ENCODE measurements around the gene RABGAP1L.

The RABGAP1L gene

GRCh38 chr1:174935961-174936727 lies 776.8 kb downstream of the RABGAP1L start:
- DNase-seq (ENCODE audit: low spot score) = no peak

DNA sequence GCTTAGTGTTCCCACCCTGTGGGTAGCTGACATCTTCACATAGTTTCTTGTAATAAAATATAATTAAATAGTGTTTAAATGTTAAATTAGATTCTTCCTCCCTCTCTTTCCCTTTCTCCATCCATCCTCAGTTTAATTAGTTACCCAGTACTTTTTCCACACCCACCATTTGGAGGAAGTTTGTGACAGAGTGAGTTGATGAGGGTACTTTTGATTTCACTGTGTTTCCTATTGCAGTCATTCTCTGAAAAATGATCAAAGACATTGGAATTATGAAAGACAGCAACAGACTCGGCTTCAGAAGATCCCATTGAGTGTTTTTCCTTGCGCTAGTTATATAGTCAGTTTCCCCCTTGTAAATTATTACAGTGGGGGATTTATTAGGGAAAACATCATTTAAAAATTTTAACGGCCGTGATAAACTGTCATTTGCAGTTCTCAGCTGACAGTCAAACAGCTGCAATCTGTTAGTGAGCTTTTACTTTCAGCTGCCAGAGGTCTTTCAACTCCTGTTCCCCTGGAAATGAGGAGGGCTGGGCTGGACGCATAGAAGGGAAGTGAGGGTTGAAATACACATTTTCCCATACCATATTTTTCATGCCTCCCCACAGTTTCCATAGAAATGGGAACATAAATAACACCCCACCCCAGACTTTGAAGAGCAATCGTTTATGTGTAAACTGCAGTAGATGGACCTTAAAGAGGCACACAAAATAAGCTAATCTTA lies 779.1 kb downstream of the RABGAP1L start:
- DNase-seq (ENCODE audit: low spot score) = peak; percentile 58

DNA sequence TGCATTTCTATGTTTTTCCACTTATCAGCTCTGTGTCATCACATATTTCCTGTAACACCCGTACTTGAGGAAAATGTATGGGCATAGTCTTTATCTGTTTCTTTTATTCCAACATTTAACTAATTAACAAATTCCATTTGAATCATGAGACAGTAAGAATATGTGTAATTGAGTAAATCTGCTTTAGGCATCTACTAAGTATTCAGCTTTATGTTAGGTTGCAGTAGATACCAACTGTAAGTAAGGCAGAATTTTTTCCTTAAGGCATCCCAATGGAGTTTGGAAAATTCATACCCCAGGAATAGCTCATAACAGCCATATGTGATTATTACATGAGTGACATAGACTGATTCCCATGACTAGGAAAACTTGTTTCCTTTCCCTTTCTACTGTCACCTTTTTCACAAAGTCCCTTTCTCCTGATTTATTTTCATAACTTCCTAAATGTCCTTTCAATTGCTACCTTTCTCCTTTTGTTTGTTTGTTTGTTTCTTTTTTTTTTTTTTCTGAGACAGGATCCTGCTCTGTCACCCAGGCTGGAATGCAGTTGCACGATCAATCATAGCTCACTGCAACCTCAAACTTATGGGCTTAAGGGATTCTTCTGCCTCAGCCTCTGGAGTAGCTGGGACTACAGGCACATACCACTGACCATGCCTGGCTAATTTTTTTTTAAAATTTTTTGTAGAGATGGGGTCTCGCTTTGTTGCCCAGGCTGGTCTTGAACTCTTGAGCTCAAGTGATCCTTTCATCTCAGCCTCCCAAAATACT lies 780.6 kb downstream of the RABGAP1L start:
- DNase-seq (ENCODE audit: low spot score) = no peak

GRCh38 chr1:174940646-174941175 lies 781.4 kb downstream of the RABGAP1L start:
- no peak for DNase-seq (ENCODE audit: low spot score)

DNA sequence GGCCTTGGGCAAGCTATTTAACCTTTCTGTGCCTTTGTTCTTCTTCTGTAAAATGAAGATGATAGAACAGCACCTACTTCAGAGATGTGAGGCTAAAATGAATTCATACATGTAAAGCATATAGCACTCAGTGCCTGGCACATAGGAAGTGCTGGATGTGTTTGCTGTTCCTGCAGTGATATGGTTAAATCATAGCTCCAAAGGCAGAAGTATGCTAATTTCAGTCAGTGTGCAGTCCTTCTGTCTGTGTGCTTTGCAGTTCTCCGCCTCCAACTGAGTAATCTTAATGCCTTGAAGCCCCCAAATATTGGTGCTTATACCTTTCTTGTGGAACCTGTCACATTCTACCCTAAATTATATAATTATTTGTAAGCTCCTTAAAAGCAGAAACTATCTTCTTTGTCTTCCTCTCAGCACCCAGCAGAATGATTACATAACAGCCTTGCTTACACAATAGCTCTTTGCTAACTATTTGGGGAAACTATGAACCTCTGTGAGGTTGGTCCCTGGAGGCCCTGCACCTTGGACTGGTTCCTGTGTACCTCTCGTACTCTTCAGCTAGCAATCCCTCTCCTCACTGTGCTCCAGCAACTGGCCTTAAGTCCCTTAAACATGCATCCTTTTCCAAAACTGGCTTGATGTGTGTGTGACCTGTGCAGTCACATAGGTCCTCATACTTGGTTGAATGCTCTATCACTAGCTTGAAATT lies 783.4 kb downstream of the RABGAP1L start:
- DNase-seq (ENCODE audit: low spot score) = peak; percentile 43

DNA sequence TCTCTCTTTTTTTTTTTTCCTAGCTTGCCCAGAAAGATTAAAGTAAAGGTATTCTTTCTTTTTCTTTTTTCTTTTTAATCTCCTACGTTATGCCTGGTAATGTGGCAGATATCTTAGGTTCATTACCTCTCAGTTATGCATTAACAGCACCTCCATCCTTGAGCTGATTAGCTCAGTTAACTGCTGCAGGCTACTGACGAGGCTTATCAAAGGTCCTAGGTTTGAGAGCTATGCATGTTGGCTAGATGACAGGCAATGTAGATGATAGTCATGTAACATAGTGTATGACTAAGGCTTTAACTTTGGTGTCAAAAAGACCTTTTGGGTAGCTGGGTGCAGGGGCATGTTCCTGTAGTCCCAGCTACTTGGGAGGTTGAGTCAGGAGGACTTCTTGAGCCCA lies 786.7 kb downstream of the RABGAP1L start:
- no peak for DNase-seq (ENCODE audit: low spot score)

DNA sequence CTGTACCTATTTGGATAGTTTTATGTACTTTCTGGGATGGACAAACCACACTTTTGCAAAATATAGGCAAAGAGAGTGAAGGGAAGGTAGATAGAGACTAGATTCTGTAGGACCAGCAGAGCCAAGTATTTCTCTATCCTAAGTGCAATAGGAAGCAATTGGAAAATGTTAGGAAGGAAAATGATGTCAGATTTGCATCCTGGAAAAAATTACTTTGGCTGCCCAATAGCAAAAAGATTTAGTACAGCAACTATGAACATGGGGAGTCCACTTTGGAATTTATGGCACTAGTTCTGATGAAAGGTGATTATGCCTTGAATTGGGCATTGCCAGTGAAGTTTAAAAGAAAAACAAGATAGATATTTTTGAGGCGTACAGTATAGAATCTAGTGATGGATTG lies 789.7 kb downstream of the RABGAP1L start:
- no peak for DNase-seq (ENCODE audit: low spot score)

- no peak for DNase-seq (ENCODE audit: low spot score)
Measured at GRCh38 chr1:174949645-174950044, 790.3 kb downstream of the RABGAP1L start.

DNA sequence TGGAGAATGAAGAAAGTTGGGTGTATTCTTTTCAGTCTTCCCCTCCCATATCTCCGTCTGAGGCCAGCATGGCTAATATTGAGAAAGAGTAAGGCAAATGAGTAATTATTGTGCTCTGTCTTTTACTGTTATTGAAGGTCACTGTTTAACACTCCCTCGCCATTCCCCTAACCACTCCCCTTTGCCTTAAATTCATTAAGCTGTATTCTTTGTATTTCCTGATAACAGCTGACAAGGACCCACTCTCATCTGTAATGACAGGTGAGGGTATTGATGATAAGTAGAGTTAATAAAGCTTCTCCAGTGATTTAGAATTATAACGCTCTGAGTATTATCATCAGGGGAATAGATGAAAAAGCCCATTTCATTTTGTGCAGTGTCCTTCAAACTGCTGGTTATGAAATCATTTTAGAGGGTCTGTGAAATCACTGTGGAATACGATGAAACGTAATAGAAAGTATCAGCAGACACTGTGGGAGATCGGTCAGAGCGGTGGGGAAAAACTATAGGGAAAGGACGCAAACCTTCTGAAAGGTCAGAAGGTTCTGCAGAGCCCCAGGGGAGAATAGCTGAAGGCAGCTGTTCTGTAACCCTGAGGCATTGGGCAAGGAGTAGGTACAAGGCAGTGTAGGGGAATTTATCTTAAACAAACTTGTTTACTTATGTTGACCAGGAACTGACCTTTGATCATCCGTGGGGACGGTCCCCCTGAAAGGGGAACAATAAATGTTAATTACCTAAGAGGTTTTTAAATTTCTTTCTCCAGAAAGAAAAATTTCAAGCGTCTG lies 794.2 kb downstream of the RABGAP1L start:
- DNase-seq (ENCODE audit: low spot score) = peak; percentile 59

DNA sequence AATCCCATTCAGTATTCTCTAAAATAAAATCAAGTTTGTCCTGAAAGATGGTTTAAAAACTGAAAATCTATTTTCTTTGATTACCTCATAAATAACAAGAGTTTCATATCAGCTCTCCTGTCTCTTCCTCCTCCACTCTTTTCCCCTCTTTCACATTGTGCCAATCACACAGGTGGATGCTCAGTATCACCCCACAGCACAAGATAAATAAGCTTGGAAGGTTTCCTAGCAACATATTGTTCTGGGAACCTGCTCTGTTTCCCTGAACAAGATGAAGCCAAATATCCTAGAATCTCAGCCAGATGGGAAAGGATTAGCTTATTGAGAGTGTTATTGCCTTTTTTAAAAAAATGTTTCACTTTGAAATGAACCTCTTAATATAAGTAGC lies 794.7 kb downstream of the RABGAP1L start:
- peak; percentile 61 for DNase-seq (ENCODE audit: low spot score)

- peak; percentile 80 for DNase-seq (ENCODE audit: low spot score)
Measured at GRCh38 chr1:174954671-174955669, 795.6 kb downstream of the RABGAP1L start.

- DNase-seq (ENCODE audit: low spot score) = peak; percentile 75
Measured at GRCh38 chr1:174956086-174956485, 796.8 kb downstream of the RABGAP1L start.

- peak; percentile 53 for DNase-seq (ENCODE audit: low spot score)
Measured at GRCh38 chr1:174956976-174957375, 797.7 kb downstream of the RABGAP1L start.

DNA sequence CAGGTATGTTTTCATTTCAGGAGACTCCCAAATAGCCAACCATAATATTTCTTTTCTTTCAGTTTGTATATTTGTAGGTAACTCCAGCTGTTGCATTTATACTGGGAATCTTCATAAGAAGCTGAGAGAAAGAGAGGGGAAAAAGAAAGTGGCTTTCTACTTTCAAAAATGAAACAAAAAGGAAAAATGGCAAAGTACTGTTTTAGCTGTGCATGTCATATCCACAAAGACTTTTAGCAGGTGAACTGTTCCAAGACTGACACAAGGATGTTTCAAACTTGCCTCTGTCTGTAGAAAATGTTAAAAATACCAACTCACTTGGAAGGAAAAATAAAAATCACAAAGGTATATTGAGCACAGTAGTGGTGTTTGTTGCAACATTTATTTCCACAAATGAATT lies 798.5 kb downstream of the RABGAP1L start:
- peak; percentile 33 for DNase-seq (ENCODE audit: low spot score)

DNA sequence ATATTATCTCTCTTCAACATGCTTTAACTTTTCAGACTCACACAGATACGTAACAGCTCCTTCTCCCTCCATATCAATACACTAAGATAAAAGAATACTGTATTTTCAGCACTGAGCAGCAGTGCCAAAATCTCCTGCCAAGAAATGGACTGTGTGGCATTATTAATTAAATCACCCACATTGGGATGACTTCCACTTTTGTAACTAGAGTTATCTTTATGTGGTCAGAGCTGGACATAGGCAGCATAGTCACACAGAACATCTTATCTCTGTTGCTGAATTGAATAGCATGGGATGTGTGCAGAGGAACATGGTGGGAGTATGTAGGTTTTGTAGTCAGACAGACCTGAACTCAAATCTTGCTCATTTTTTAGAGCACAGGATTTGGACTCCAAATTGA lies 799.1 kb downstream of the RABGAP1L start:
- DNase-seq (ENCODE audit: low spot score) = no peak

DNA sequence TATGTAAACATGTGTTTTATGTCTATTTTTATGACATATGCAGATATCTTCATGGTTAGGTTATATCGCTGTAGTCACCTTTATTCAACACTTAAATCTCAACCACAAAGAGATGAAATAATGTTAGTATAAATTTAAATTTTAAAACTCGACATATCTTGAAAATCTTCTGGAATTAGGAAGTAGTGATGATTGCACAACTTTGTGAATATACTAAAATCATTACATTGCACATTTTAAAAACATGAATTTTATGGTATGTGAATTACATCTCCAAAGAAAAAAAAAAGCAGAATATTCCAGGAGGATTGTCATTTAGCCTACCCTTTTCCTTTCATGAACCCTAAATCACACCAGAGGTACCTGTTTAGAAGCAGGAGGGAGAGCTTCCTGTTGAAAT lies 801.0 kb downstream of the RABGAP1L start:
- no peak for DNase-seq (ENCODE audit: low spot score)

GRCh38 chr1:174963529-174964125 lies 804.3 kb downstream of the RABGAP1L start:
- peak; percentile 96 for DNase-seq (ENCODE audit: low spot score)

GRCh38 chr1:174964261-174964971 lies 805.1 kb downstream of the RABGAP1L start:
- DNase-seq (ENCODE audit: low spot score) = peak; percentile 88

DNA sequence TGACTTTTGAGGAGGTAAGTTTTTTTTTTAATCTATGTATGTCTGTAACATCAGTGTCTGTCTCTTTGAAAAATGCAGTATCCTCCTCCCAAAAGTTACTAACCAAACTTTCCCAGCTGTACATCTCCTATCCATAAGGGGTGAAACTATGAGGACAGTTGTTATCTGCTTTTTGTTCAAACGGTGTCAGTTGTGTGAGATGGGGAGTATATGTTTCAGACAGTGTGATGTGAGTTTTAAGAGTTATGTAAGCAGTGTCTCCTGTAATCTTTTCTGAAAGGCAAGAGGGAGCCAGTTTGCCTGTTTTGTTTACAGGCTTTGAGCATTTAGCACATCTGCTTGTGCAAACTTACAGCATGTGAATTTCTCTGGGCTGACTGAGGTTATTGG lies 805.6 kb downstream of the RABGAP1L start:
- DNase-seq (ENCODE audit: low spot score) = peak; percentile 85
